Stimulated activated CD4-positive, alpha-beta T cell treated with anti-CD3 and anti-CD28 coated beads, TNF-alpha, amount 100 ng/mL, for 48 hours (primary cell): ENCODE results near the gene DIAPH2.

ENCODE experiments used
- DNase-seq, 3 donors: peaks; one replicate each; pipeline ENCODE4 v3.0.0-alpha.2; 2020; ENCODE audit warnings: low read depth in 3 of 3

The DIAPH2 gene

DNA sequence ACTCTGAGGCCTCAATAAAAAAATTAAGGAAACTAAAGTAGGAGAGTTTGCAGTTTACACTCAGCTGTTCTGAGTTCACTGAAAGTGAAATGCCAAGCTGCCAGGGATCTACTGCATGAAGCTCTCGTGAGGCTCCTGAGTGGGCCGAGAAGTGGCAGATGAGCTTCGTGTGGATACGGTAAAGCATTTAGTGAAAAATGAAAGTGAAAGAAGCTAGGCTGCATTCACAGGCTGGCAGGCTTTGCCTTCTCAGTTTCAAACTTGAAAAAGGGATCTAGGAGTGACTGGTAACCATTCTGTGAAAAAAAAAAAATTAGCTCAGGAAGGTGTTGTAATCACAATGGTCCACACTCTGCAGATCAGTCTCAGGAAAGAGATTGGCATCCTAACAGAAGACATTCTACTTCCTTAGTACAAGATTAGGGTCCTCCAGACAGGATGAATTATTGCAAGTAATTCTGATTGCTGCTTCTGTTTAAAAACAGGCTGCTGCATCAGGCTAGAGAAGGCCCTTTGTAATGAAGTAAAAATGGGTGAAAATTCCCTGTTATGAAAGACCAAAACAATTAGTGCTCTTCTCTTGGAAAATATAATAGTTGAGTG is 879.0 kb downstream of the DIAPH2 start:
- peak in 2 of 3 donors; percentile 12 to 22 for DNase-seq

GRCh38 chrX:97564496-97564895 is 879.9 kb downstream of the DIAPH2 start:
- no peak for DNase-seq

- no peak for DNase-seq
Observed at GRCh38 chrX:97587171-97587570, 902.5 kb downstream of the DIAPH2 start.

DNA sequence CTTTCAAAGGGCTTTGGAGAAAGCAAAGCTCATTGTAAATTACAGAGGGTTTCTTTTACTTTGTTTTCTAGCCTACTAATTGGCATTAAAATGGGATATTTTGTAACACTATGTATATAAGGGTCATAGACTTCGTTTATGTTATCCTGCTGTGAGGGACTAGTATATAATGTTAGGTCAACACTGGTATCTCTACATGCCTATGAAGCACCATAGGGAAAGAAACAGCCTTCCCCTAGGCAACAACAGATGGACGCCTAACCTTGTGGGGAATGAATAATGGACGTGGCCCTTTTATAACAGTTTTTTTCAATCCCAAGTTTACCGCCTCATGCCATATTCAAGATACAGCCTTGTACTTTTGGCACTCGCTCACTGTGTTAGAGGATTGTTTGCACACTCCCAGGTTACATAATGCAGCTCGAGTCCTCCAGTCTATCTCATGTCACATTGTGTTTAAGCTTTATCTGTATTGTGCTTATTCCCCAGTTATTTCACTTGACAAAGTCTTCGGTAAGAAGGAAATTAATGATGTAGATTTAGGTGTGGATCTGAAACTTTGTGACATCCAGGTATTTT is 910.1 kb downstream of the DIAPH2 start:
- DNase-seq, result no peak

- peak in 2 of 3 donors; percentile 5 to 24 for DNase-seq
Observed at GRCh38 chrX:97597954-97598353, 913.3 kb downstream of the DIAPH2 start.

GRCh38 chrX:97602465-97603258 is 918.0 kb downstream of the DIAPH2 start:
- no peak for DNase-seq

GRCh38 chrX:97605271-97605670 is 920.6 kb downstream of the DIAPH2 start:
- no peak for DNase-seq

DNA sequence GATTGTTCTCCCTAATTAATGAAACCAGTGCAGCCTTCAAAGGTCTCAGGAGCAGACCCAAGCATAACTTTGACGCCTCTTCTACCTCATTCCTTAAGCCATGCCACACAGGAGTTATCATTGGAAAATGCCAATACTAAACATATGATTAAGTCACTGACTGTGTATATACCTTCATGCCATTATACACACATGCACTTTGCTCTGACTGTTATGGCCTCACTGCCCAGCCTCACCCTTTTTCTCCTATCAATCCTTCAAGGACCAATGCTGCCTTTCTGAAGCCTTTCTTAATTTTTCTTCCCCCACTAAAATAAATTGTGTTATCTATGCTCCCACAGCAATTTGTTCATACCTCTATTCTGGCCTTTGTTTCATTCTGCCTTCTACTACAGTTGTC is 924.7 kb downstream of the DIAPH2 start:
- DNase-seq, result no peak

DNA sequence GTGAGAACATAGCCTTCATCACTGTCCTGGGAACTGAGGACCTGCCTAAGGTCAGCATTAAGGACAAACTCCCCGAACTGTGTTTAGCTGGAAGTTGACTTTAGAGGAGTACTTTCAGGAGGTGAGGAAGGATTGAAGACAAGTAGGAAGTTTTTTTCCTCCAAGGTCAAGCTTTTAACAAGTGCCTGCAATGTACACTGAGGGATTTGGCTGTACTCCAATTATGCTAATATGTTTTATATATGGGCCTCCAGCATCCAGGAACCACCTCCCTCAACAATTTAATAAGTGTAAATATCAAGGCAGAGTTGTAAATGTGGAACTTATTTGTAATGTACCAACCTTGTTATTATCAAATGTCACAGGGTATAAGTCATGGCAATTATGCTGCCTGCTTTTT is 925.3 kb downstream of the DIAPH2 start:
- no peak for DNase-seq

- no peak for DNase-seq
Observed at GRCh38 chrX:97616883-97617530, 932.4 kb downstream of the DIAPH2 start.

DNA sequence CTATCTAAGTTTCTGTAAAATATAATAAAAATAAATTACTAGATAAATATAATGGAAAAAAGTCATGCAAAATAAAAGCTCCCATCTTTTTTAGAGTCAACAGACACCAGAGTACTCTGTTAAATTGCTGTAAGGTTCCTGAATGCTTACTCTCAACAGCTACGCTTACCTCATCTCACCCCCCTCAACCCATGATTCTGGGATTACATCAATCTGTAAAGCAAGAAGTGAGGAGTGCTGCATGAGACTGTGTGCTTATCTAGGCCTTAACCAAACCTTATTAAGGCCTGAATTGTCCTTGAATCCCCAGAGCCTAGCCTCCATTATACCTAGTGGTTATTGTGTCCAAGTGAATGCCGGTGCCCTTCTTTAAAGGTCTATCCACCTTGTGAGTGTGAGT is 934.9 kb downstream of the DIAPH2 start:
- no peak for DNase-seq

- no peak for DNase-seq
Observed at GRCh38 chrX:97622111-97622510, 937.5 kb downstream of the DIAPH2 start.

DNA sequence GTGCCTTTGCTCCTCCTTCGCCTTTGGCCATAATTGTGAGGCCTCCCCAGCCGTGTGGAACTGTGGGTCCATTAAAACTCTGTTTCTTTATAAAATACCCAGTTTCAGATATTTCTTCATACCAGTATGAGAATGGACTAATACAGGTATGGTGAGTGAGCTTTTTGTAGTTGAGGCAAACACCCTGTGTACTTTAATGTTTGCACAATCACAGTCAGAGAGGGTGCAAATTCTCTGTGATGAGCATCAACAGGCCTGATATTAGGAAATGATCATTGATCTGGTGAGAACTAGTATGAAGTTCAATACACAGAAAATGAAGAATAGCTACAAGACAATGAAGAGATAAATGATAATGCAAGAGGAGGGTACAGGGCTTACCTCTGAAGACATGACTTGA is 943.7 kb downstream of the DIAPH2 start:
- DNase-seq, result no peak

DNA sequence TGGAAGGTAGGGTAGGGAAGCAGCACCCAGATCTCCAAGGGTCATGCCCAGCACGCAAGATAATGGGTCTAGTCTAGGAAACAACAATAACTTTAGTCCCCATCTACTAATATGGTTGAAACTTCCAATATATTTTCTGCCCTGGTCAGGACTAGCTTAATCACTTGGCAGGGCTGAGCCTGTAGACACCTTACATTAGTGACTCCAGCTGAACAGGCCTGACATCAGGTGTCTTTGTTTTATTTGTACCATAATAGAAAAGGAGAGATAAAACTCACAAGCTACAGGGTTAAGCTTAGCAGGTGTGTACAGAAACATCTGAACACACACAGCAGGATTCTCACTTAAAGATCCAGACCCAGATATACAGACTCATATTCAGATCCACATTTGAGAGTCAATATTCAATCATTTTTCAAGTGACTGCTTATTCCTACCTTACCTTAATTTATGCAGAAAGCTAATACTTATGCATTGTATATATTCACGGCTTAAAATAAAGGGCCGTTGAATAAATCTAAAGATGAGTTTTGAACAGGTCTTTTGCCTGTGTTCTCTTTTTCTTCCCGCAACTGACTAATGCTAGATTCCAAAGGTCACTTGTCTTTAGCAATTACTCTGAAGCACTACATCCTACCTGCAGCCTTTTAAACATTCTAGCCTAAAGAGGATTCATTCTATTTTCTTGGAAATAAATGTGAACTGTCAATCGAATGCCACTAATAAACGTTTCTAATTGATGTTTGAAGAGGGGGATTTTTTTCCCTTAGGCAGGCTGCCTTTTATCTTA is 944.4 kb downstream of the DIAPH2 start:
- no peak for DNase-seq

- no peak for DNase-seq
Observed at GRCh38 chrX:97629597-97629985, 944.9 kb downstream of the DIAPH2 start.

DNA sequence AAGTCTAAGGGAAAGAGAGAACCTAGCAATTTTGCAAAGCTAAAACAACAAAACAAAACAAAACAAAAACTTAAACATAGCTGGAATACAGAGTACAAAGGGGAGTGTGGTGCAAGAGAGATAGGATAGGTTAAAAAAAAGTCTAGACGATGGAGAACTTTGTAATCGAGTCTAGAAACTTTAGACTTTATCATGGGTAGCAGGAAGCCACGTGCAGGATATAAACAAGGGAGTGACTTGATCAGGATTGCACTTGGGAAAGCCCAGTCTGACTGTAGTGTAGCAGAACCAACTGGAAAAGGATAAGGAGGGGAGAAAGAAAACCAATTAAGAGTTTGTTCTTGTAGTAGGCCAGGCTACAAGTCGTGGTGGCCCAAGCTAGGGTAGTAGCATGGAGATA is 949.2 kb downstream of the DIAPH2 start:
- no peak for DNase-seq

DNA sequence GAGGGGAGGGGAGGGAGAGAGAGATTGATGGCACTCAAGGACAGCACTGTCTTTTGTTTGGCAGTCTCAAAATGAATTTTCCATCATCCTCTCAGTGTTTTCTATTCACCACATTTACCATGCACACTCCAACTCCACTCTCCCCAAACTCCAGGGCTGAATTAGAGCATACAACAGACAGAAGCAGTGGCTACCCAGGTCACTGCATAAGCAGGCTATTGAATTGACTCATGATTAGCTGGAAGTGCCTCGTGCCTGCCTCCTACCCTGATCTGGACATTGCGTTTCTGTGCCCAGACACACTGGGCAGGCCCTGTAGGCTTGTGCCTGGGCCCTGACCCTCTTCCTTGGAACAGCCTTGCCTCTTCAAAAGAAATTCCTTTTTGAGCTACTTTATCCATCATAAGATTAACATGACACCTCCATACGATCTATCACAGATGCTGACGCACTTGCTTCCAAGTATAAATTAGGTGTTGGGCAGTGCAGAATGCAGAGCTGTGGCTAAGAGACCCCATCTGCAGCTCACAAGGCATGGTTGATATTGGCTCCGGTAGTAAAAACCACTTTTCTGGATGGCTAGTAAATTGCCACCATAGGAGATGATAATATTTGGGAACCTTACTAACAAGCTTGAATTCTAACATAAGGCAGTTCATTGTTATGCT is 952.0 kb downstream of the DIAPH2 start:
- DNase-seq, result no peak

- DNase-seq, result no peak
Observed at GRCh38 chrX:97637289-97637688, 952.6 kb downstream of the DIAPH2 start.

DNA sequence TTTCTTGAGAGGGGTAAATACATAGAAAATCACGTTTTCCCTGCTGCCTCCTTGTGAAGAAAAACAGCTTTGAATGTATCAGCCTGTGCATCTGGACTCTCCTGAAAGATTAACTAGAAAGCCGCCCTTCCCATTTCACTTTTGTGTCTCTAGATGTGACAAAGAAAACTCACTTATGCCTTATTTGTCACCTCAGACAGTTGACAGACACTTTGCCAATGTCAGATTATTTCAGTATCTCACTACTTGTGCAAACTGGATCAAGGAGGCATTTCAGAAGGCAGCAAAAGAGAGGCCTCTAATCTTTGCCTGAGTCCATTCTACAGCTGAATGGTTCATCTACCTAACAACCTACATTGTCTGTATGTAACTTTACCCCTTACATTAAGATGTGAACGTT is 954.0 kb downstream of the DIAPH2 start:
- DNase-seq, result no peak

DNA sequence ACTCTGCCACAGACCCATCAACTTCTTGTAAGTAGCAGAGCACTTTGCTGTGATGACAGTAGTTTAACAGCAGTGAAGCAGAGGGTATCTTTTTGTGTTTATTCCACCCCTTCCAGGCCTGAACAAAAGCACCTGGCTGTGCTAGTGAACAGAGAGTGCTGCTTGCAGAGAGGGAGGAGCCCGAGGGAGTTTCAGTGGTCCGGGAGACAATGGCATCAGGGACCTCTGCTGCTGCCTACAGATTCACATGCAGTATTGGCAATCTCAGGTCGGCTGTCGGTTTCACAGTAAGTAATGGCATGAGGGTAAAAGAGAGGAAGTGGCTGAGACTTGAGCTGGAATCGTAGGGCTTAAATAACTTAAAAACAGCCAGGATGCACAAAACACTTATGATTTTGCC is 954.9 kb downstream of the DIAPH2 start:
- DNase-seq, result no peak
